Psoas muscle (tissue), 8 donors: Measurements from ENCODE around the gene DOK3. TPM values are rescaled to one million over a fixed set of nuclear protein-coding genes. Genes with fewer than 3 reads are reported as not detected.

Experiments
- ATAC-seq, 4 donors: fragments of 200-7000 bp; cut with Tn5 transposase; one replicate each; pipeline ENCODE4 v1.9.1; 2020; ENCODE audit warnings: moderate library complexity in 3 of 4, mild to moderate bottlenecking in 2 of 4
- DNase-seq, 2 donors: peaks; one replicate each; pipeline ENCODE4 v3.0.0-alpha.2; 2020
- H3K27ac ChIP-seq: fragments of 200-600 bp; one replicate; pipeline ENCODE4 v1.8.0; 2022
- H3K27me3 ChIP-seq, 3 donors: fragments of 200-600 bp in 1 of 3; one replicate each; pipeline versions ENCODE4 v1.6.1 to v1.8.0; 2013 to 2022; ENCODE audit warnings: low read length in 2 of 3, mild to moderate bottlenecking in 2 of 3, moderate library complexity in 1 of 3; ENCODE audit not compliant: insufficient read depth in 3 of 3
- H3K36me3 ChIP-seq, 2 donors: fragments of 200-600 bp in 1 of 2; one replicate each; pipeline versions ENCODE4 v1.6.1 to v1.8.0; 2013 to 2022; ENCODE audit warnings: low read depth in 1 of 2, mild to moderate bottlenecking in 1 of 2, moderate library complexity in 1 of 2; ENCODE audit not compliant: insufficient read depth in 1 of 2
- H3K4me1 ChIP-seq: fragments of 200-600 bp; one replicate; pipeline ENCODE4 v1.8.0; 2022
- H3K4me3 ChIP-seq: fragments of 200-600 bp; one replicate; pipeline ENCODE4 v1.8.0; 2022; ENCODE audit warnings: mild to moderate bottlenecking
- H3K9me3 ChIP-seq: fragments of 200-600 bp; one replicate; pipeline ENCODE4 v1.8.0; 2022
- CTCF ChIP-seq: fragments of 200-600 bp; IDR thresholded peaks from one replicate; pipeline ENCODE4 v1.8.0; 2022; ENCODE audit warnings: antibody characterized with exemption
- WGBS, 3 donors: extraction: QIAGEN DNeasy Blood & Tissue Kit; methylation state at CpG; one replicate each; pipeline versions ENCODE4 v1.1.6 to v1.1.7; 2013; 5-methylcytosine and 5-hydroxymethylcytosine counted together
- intact Hi-C, 2 donors: fragments of 100-400 bp; cut with DNase I; formaldehyde crosslinking; loops; one replicate each; pipeline versions ENCODE4 v1.11.0 to v1.14.2; 2022
- polyA plus RNA-seq, 3 donors: library from polyadenylated mRNA; stranded (reverse); fragments of 200-250 nt; gene quantifications; one replicate each; pipeline ENCODE4 v1.2.3, GENCODE V29; 2013
- total RNA-seq, 4 donors: library from RNA; stranded (reverse); fragmentation: NEBNext Ultra II Directional in 2 of 4; extraction: Animal tissue kit (Norgen Biotek cat#: 25700) in 2 of 4; gene quantifications; one replicate each; pipeline versions ENCODE4 v1.2.1 to v1.2.4, GENCODE V29; 2021 to 2023
- donor health status: healthy with polysubstance abuse.
- donor health status: DM: no; HTN: no; CAD: no; lungs with moderate emphysema.
- donor health status: Bipolar disorder and iron deficiency.
- donor health status: healthy.
- donor health status: DM: yes; HTN: yes; CAD: no.
- donor health status: DM: no; HTN: no; CAD: no.
- donor health status: DM: no; HTN: no; CAD: no.
- donor health status: DM: yes; HTN: yes; CAD: no.

Gene DOK3
- total and polyA plus RNA-seq, 7 donors = 0.44 to 5.4 (median 3.3) TPM

- H3K4me3 ChIP-seq = no peak overlapping the region
- 77 to 79% (median 77%) methylated on average over 18 of the region's 18 CpGs for WGBS, 3 donors
- TF ChIP-seq CTCF = no peak
- peaks cover 0 to 4% of the 10 kb centered on the region in 2 donors for H3K36me3 ChIP-seq
- DNase-seq (peak in 1 of 2 donors; percentile 65), ATAC-seq (no peak)
- no peaks in the 10 kb centered on the region for H3K9me3 ChIP-seq
- H3K27ac ChIP-seq = no peak overlapping the region
- no peaks in the 10 kb centered on the region for H3K27me3 ChIP-seq
- peaks cover 29% of the 10 kb centered on the region for H3K4me1 ChIP-seq
- intact Hi-C loops = no loop called here
Measured at GRCh38 chr5:177476531-177477233, 32.9 kb downstream of the DOK3 start.

DNA sequence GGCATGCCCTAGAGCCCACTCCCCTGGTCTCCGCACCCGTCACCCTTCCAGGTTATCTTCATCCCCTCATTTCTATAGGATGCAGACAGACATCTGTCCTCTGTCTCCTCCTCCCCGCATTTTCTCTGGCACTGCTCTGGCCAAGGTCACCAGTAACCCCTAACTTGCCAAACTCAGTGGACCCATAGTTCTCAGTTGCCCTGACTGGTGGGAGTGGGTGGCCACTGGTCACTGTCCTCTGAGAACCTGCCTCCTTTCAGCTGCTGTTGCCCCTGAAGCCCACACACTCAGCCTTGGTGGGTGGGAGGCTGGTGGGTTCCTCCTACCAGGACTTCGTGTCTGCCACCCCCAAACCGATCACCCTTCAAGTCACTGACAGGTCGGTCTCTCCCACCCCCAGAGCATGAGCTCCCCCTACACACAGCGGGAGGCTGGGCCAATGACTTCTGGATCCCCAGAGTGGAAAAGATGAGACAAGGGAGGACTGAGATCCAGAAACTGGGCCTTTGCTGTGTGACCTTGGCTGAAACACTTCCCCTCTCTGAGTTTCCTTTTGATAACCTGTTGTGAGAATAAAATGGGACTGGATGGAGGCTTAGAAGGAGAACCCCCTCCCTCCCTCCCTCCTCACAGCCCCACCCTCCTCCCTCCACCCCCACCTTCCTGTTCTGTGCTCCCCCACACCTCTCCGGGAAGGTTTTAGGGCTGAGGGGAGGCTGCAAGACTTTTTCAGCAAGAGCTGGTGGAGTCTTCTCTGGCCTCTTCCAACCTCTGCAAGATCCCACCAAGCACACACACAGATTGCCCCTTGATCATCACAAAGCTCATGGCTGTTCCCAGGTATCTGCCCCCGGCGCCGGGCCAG, 33.8 kb downstream of the DOK3 start:
- no peak overlapping the region for H3K27ac ChIP-seq
- TF ChIP-seq CTCF = no peak
- H3K27me3 ChIP-seq = no peaks in the 10 kb centered on the region
- 72 to 74% (median 73%) methylated on average over 11 of the region's 11 CpGs for WGBS, 3 donors
- ATAC-seq = no peak
- H3K36me3 ChIP-seq = no peaks in the 10 kb centered on the region
- H3K4me1 ChIP-seq = peaks cover 29% of the 10 kb centered on the region
- intact Hi-C loops = no loop called here
- no peak for DNase-seq
- H3K4me3 ChIP-seq = no peak overlapping the region
- no peaks in the 10 kb centered on the region for H3K9me3 ChIP-seq

DNA sequence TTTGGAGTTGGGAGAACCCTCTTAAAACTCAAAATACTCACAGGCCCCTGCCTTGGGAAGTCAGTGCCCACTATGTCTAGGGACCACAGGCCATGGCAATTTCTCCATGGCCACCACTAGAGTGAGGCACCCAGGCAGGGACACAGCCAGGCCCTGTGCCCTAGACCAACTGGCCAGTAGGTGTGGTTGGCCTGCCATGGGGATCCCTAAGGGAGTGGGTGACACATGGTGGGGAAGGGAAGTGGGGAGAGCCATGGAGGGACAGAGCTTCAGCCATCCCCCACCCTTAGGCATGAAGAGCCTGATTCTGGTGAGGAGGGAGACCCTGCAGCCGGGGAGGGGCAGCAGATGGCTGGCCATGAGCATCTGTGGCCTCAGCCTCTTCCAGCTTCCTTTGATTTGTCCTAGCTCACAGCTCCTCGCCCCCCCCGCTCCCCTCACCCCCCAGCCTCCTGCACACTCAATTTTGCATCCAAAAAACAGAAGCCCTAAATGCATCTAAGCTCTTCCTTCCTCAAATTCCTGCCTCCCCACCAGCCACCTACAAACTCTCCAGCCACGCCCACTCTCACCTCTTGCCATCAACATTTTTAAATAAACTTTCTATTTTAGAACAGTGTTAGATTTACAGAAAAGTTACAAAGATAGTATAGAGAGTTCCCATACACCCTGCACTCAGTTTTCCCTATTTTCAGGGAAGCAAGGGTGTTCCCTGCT, 34.6 kb downstream of the DOK3 start:
- Histone ChIP-seq H3K27me3 (no peaks in the 10 kb centered on the region), H3K27ac (no peak overlapping the region)

DNA sequence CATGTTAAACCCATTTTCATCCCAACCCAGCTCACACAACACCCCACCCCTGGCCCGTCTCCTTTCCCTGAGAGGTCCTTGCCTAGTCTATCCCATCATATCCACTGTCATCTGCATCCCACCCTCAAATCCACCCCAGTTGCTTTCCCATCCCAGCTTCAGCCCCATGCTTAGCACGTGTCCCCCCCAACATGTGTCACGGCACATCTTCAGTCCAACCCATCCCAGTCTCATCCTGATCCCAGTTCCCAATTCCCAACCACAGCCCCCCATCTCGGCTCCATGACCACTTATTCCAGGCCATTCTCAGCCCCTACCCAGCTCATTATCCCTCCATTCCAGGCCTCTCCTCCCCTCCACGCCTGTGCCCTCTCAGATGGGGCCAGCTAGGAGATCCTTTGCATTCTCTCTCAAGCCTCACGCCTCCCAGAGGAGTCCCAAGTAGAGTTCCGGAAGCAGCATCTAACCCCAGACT, 35.6 kb downstream of the DOK3 start:
- peaks cover 16% of the 10 kb centered on the region for H3K4me1 ChIP-seq
- no peak overlapping the region for H3K4me3 ChIP-seq
- intact Hi-C loops = no loop called here
- TF ChIP-seq CTCF = no peak
- DNase-seq = no peak
- no peaks in the 10 kb centered on the region for H3K36me3 ChIP-seq
- 52 to 61% (median 56%) methylated on average over 7 of the region's 7 CpGs for WGBS, 3 donors
- no peak overlapping the region for H3K27ac ChIP-seq
- ATAC-seq = no peak
- H3K27me3 ChIP-seq = no peaks in the 10 kb centered on the region
- H3K9me3 ChIP-seq = no peaks in the 10 kb centered on the region

More for the DNA sequence above, 34.6 kb downstream of the DOK3 start:
- Histone ChIP-seq H3K4me3 (no peak overlapping the region), H3K9me3 (no peaks in the 10 kb centered on the region), H3K36me3 (no peaks in the 10 kb centered on the region), H3K4me1 (peaks cover 24% of the 10 kb centered on the region)
- no peak for TF ChIP-seq CTCF
- no peak for ATAC-seq
- intact Hi-C loops = no loop called here
- 67 to 69% (median 69%) methylated on average over 3 to 4 of the region's 4 CpGs for WGBS, 3 donors
- no peak for DNase-seq
